Stimulated activated CD8-positive, alpha-beta memory T cell treated with anti-CD3 and anti-CD28 coated beads, Interleukin-2, amount 100 ng/mL, for 1 hour (primary cell): ENCODE measurements around the gene CCDC60.

Experiments
- DNase-seq, 2 donors: peaks; one replicate each; pipeline ENCODE4 v3.0.0-alpha.2; 2020; ENCODE audit warnings: low read depth in 2 of 2

The CCDC60 gene

GRCh38 chr12:119384340-119384739 is 49.8 kb downstream of the CCDC60 start:
- no peak for DNase-seq

DNA sequence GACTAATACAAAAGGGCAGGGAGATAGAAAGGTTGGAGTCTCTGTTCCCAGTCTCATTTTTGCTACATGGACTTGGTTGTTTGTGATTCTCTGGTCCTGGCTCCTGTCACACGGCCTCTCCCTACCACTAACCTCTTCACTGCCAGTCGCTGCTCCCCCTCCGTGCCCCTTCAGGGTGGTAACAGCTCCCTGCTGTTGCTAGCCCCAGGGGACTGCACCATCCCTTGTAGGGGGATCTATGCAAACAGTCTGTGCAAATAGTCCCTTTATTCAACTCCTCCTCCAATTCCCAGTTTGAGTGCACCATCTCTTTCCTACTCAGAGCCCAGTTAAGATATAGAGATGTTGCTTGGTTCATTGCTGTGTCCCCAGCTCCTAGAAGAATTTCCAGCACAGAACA is 51.1 kb downstream of the CCDC60 start:
- DNase-seq, result no peak

- no peak for DNase-seq
These were observed 55.2 kb downstream of the CCDC60 start for GRCh38 chr12:119389687-119390086.

- DNase-seq, result no peak
These were observed 57.1 kb downstream of the CCDC60 start for GRCh38 chr12:119391673-119392072.

DNA sequence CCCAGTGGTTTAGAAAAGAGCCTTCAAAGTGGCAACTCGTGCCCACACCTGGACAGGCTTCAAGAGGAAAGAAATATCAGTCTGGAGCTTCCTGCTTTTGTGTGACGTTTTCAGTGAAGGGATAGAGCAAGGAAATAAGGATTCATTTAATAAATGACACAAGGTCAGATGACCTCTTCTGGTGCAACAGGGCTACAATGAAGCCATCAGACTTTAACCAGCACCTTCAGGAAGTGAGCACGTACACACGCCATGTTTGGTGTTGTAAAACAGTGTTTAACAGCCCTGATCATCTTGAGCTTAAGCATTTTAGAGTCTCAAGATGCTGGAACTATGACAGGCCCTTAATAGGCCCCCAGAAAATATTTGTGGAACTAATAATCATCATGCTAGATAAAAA is 59.1 kb downstream of the CCDC60 start:
- DNase-seq, result no peak

DNA sequence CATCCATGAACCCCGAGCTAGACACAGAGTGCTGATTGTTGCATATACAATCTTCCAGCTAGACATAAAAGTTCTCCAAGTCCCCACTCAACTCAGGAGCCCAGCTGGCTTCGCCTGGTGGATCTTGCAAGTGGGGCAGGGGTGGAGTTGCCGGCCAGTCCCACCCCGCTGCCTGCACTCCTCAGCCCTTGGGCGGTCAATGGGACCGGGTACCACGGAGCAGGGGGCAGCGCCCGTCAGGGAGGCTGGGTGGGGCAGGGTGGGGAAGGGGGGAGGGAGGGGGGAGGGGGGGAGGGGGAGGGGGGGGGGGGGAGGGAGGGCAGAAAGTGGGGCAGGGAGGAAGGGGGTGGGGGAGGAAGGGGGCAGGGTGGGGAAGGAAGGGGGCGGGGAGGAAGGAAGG is 63.0 kb downstream of the CCDC60 start:
- no peak for DNase-seq

DNA sequence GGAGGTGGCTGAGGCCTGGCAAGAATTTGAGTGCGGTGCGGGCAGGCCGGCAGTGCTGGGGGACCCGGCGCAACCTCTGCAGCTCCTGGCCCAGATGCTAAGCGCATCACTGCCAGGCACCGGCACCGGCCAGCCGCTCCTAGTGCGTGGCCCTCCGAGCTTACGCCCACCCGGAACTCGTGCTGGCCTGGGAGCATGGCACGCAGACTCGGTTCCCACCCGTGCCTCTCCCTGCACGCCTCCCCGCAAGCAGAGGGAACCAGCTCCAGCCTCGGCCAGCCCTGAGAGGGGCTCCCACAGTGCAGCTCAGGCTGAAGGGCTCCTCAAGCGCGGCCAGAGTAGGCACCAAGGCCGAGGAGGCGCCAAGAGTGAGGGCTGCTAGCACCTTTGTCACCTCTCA is 63.7 kb downstream of the CCDC60 start:
- no peak for DNase-seq

- no peak for DNase-seq
These were observed 64.8 kb downstream of the CCDC60 start for GRCh38 chr12:119399301-119399700.

GRCh38 chr12:119406308-119406707 is 71.8 kb downstream of the CCDC60 start:
- no peak for DNase-seq

- no peak for DNase-seq
These were observed 72.3 kb downstream of the CCDC60 start for GRCh38 chr12:119406811-119407210.

GRCh38 chr12:119409043-119409442 is 74.5 kb downstream of the CCDC60 start:
- DNase-seq, result no peak

DNA sequence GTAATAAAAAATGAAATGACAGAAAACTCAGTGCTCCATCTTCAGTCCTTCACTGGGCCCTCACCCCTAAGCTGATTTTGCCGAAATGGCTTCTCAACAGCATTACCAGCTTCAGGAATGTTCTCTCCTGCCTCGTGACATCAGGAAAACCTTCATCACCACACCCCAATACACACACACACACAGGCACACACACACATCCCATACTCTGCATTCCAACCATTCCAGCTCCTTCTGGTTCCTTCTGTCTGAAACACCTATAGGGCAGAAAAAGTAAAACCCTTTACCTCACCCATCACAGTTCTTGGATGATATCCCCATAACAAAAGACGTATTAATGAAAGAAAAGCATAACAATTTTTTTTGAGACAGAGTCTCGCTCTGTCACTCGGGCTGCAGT is 75.9 kb downstream of the CCDC60 start:
- no peak for DNase-seq

GRCh38 chr12:119412306-119412705 is 77.8 kb downstream of the CCDC60 start:
- DNase-seq, result no peak

GRCh38 chr12:119412811-119413794 is 78.6 kb downstream of the CCDC60 start:
- no peak for DNase-seq

DNA sequence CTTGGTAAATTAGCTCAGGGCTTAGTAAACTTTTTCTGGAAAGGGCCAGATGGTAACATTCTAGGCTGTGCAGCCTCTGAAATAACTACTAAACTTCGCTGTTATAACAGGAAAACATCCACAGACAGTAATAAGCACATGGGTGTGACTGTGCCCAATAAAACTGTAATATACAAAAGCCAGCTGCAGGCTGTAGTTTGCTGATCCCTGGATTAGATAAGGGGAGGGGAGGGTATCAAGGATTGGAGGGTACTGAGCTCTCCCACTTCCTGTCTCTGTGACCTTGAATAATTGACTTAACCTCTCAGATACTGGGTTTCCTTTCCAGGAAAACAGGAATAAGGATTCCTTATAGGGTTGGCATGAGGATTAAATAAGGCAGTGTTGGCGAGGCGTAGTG is 81.2 kb downstream of the CCDC60 start:
- DNase-seq, result no peak

- DNase-seq, result no peak
These were observed 82.9 kb downstream of the CCDC60 start for GRCh38 chr12:119417440-119417839.

DNA sequence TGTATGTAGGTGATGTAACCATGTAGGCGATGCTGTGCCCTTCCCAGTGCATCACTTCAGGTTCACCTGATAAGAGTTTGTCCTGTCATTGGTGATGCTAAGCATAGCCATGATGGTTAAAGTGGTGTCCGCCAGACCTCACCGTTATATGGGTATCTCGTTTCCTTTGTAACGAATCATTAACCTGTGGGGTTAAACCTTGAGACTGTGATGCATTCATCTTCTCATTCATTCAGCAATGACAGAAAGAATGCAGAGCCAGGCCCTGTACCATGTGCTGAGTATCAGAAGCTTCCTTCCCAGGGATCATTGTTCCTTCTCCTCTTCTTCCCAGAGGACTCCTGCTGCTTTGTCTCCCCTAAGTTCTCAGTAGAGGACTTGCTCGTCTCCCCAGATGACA is 84.9 kb downstream of the CCDC60 start:
- DNase-seq, result no peak

GRCh38 chr12:119423285-119423684 is 88.8 kb downstream of the CCDC60 start:
- DNase-seq, result no peak

DNA sequence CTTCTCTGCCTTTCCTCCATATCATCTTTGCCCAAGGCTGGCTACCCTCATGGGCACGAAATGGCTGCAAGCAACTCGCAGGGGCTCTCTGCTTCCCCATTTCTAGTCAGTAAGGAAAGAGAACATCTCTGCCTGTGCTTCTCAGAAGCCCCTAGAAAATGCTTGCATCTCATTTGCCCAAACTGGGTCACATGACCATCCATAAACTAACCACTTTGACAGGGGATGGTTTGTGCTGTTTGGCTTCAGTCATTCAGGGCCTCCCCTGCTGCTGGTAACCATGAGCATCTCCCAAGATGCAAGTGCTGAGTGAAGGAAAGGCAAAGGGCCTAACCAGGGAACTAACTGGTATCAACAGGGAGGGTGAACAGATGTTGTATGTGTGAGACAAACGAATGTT is 91.1 kb downstream of the CCDC60 start:
- DNase-seq, result no peak

DNA sequence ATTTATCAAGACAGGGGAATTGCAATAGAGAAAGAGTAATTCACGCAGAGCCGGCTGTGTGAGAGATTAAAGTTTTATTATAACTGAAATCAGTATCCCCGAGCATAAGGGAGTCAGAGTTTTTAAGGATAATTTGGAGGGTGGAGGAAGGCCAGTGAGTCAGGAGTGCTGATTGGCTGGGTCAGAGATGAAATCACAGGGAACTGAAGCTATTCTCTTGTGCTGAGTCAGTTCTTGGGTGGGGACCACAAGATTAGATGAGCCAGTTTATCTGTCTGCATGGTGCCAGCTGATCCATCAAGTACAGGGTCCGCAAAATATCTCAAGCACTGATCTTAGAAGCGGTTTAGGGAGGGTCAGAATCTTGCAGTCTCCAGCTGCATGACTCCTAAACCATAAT is 96.6 kb downstream of the CCDC60 start:
- DNase-seq, result no peak

- DNase-seq, result no peak
These were observed 98.4 kb downstream of the CCDC60 start for GRCh38 chr12:119432949-119433348.

- no peak for DNase-seq
These were observed 106.4 kb downstream of the CCDC60 start for GRCh38 chr12:119440803-119441360.

GRCh38 chr12:119444462-119445044 is 110.0 kb downstream of the CCDC60 start:
- peak in 1 of 2 donors; percentile 2 for DNase-seq
